Stimulated activated CD8-positive, alpha-beta memory T cell treated with anti-CD3 and anti-CD28 coated beads, Interleukin-7, amount 100 ng/mL, for 48 hours (primary cell): ENCODE measurements around the gene SPATA13.
"Not testable (repeated sequence)": the region's sequence is repeated elsewhere in the genome, so short reads cannot be mapped to it uniquely, and the experiment has no call there.

Experiments used
- DNase-seq, 2 donors: peaks; one replicate each; pipeline ENCODE4 v3.0.0-alpha.2; 2020; ENCODE audit warnings: low read depth in 1 of 2; ENCODE audit errors: extremely low read depth in 1 of 2

The SPATA13 gene

DNA sequence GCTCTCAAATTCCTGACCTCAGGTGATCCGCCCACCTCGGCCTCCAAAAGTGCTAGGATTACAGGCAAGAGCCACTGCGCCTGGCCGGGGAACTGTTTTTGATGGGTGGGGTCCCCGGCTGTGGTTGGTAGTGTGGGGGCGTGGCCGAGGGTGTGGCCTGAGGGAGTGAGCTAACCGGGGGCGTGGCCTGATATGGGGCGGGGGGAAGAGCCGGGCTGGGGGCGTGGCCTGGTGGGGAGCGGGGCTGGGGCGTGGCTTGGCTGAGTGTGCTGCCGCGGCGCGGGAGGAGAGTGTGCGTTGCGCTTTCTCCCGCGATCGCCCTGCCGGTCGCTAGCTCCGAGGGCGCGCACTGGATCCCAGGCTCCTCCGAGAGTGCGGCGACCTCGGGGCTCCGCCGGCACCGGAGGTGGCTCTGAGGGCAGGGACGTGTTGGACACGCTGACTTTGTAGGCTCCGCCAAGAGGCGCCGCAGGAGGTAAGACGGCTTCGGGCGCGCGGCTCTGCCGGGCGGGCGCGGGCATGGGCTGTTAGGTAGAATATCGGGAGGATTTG is at the start of gene SPATA13:
Gene SPATA13 (plus strand): TSS at position 263 of the 552 bp plus-strand sequence. CDS start 62,210 bp downstream, outside the sequence.
- DNase-seq = peak; percentile 81 to 82

DNA sequence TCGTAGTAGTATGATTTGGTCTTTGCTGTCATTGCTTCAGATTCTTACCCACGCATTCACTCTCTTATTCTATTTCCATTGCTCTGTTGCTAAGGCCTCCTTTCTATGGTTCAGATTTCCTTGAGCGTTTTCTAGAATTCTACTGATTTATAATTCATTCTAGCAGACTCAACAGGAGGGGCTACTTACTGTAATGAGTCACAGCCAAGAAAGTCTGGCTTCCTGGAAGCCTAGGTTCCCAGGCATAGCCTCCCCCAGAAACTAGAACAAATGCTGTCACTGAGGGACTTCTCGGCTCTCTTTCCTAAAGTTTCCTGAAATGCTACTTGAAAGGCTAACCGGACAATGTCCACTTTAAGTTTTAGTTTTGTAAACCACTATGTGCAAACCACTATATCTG is 47.7 kb upstream of the SPATA13 start:
- DNase-seq = no peak

DNA sequence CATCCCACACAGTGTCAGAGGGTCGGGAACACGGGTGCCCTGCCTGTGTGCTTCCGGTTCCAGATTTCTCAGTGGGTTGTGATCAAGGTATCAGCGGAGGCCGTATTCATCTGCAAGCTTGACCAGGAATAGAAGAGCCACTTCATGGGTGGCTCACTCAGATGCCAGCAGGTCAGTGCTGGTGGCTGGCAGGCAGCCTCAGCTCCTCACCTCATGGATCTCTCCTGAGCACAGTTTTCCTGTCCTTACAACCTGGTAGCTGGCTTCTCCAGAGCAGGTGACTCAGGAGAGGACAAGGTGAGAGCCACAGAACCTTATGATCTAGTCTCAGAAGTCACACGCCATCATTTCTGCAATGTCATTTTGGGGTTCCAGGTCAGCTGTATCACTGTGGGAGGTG is 44.8 kb upstream of the SPATA13 start:
- DNase-seq = no peak

DNA sequence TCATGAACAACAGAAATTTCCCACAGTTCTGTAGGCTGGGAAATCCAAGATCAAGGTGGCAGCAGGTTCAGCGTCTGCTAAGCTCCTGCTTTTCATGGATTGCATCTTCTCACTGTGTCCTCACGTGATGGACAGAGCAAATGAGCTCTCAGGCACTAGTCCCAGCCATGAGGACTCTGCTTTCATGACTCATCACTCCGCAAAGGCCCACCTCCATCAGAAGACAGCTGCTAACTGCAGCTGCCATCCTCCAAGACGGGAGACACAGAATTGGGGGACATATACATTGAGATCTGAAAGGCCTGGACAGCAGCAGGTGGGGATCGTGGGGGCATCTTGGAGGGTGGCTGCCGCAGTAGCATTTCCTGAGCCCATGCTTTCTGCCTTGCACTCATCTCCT is 44.4 kb upstream of the SPATA13 start:
- DNase-seq = no peak

DNA sequence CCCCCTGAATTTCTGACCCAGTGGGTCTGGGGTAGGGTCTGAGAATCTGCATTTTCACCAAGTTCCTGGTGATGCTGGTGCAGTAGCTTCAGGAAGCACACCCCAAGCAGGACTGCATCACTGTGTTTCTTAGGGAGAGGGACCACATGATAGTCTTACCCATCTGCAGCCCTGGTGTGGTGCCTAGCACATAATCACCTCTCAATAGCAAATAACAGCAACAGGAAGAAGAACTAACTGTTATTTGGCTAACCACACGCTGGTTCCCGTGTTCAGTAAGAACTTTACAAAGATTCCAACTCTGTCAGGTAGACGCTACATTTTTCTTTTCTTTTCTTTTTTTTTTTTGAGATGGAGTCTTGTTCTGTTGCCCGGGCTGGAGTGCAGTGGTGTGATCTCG is 41.9 kb upstream of the SPATA13 start:
- DNase-seq = no peak

DNA sequence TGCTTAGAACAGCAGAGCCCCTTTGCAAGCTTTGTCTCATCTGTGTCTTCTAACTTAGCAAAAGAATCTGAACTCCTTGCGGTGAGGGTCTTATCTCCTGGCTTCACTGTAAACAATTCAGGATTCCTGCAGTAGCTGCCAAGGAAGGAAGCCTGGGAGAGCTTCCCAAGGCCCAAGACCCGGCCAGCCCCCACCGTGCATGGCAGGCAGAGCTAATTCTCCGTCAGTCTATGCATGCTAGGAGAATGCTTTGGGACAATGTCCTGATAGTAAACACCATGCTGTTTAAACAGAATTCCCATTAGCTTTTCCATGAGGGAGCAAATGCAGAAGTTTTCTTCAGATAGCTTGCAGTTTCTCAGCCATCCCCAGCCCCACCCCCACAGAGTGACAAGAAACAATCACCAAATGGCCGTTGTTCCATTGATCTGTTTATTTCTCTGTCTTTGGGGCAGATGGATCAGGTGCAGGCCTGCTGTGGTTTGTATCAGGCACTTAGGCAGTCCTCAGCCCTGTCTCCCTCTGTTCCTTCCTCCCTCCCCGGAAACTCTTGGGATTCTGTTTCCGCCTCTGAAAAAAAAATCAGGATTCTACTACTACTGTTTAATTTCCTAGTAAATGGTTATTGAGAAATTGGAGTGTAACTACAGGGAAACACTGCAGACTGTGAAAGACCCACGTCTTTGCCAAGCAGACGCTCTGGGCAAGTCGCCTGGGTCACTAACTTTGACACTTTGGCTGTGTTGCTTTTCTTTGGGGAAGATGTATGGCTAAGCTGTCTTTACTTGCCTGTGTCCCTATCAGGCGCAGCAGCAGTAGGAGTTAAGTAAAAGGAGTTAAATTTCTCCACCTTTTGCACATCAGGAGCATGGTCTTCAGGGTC is 40.7 kb upstream of the SPATA13 start:
- DNase-seq = no peak

DNA sequence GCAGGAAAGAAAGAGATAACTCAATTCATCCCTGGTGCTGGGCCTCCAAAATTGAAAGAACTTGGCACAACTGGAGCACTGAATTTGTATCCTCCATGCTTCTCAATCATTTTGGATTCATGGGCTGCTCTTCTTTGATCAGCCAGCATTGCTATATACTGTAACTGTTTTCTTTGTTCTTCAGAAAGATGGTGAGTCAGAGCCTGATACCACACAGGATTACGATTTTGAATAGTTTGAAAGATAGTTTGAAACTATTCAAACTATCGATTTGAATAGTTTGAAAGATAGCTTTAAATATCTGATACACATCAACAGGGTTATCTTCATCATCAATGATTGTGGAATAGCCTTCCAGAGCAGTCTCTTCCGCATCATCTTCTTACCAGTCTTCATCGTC is 38.5 kb upstream of the SPATA13 start:
- not testable (repeated sequence) for DNase-seq

DNA sequence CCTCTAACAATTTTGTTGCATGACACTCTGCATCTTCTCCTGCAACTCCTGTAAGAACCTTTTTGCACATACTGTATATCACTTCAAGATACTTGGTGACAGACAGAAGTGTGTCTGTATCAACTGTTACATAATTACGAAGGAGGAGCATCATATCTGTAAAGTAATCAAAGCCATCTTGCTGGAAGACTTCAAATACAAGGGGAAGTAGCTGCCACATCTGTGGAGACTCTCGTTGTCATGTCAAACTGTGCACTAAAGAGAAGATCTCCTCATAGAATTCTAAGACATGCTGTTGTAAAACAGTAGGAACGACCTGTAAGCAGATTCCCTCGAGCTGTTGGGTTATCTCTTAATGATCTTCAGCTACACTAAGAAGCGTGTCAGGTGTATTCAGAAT is 38.0 kb upstream of the SPATA13 start:
- no peak for DNase-seq

DNA sequence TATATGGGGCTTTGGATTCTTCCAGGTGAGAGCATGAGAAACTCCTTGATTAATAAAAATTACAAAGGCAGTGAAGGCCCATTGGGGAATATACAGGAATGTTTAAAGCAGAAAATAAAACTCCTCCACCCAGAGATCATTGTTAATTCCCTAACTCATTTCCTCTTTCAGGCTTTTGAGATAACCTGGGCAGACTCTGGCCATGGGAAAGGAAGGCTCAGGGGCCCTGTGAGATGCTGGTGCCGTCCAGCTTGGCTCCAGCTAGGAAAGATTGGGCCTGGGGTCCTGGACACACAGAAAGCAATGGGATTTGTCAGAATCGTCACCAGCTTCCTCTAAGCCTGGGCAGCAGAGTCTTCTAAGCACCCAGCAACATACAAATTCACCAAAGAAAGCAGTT is 36.8 kb upstream of the SPATA13 start:
- DNase-seq = no peak

DNA sequence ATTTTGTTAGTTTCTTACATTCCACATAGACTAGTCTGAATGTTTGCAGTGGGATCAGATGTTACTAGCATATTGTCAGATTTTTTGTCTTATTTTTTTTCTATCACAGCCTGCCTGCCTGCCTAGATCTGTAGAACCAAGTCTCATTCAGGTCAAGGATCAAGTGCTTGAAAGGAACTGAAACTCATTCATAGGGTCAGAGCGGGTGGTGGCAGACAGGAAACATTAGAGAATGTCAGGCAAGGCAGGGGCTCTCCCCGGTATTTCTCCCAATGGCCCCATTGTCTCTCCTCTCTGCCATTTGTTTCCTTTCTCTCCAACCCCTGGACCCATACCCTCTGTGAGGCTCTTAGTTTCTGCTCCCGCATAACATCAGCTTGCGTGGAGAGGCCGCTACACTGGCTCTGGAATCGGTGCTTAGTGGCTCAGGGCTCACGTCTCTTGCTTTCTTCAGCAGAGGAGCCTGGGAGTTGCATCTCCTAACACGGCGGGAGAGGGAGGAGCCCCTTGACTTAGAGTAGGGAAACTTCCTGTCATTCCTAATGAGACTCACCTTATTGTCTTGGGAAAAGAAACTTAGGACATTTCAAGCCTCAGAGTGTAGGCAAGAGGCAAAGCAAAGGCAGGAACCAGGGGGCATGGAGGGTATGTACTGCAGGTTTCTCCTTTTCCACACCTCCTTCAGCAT is 35.6 kb upstream of the SPATA13 start:
- no peak for DNase-seq

DNA sequence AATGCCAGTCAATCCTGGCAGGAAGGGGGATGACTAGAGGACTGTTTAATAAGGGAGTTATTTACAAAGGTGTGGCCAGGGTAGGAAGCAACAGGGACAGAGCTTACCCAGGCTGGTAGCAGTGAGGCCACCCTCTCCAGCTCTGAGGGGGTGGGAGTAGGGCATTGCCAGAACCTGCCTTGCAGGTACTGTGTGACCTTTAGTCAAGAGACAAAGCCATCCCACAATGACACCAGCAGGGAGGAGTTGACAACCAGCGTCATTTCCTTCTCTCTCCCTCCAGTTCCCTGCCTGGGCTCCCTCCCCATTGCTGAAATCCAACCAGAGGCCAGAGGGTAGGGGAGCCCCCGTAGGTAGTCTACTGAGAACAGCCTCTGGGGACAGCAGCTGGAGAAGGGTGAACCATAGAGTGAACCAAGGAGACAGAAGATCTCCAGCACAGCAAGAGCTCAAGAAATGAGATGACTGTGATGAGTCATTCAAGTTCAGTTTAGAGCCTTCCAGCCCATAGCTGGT is 33.3 kb upstream of the SPATA13 start:
- peak in 1 of 2 donors; percentile 22 for DNase-seq

DNA sequence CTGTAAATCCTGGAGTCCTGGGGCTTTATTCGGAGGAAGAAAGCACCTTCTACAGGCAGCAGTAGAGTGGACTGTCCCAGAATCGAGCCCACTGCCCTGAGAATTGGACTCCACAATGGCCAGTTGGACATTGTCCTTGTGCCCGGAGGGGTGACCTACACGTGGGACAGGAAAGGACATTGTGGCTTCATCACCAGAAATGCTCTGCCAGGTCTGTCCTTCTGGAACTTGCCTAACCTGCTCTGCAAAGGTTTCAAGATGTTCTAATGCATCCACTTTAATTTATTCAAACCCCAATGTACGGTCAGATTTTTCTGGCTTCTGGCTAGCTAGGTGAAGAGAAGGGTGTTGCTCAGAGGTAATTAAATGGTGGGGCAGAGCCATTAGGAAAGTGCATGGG is 32.4 kb upstream of the SPATA13 start:
- DNase-seq = no peak

DNA sequence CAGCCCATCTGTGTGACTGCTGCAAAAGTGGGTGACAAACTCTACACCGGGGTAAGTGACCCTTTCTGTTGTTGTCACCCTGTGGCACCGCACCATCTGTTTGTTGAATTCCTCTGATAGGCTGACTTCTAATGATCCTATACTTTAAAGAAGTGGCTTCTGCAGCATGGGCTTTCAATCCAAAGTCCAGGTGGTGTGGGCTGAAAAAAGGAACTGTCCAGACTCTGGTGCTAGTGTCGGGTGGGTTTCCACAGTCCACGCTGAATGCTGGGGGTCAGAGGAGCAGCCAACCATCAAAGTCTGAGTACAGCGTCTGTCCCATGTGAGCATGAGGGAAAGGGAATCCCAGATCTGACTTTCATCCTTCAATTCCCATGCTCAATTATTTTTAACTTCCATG is 31.6 kb upstream of the SPATA13 start:
- DNase-seq = no peak

DNA sequence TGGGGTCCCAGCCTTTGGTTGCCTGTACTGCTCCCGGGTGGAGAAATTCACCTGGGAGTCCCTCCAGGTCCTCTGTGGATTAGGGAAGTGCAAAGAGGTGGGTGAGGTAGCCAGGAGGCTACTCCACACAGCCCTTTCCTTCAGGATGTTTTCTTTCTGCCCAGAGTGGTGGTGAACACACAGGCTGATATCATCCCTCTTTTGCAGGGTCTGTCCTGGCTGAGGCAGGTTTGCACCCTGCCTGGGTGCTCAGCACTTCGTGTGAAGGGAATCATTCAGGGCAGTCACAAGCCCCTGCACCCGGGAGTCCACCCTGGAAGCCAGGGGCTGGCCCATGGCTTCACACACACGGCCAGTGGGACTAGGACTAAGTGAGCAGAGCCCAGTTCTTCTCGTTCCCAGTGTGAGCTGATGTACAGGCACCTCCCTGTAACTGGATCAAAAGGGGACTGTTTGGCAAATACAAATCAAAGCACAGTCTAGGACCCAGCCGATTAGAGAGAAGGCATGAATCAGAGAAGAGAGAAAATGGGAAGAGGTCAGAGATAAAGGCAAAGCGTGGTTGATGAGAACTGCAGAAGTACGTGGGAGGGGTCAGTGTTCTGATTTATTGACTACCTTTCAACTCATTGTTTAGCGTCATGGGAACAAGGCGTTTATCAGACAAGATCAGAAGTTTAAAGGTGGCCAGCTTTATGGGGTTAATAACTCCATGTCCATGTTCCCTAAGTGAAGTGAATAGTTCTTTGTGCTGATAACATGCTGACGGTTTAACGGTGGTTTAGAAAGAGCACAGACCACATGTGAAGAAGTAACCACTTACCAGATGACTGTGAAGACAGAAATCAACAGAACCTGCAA is 30.4 kb upstream of the SPATA13 start:
- no peak for DNase-seq

DNA sequence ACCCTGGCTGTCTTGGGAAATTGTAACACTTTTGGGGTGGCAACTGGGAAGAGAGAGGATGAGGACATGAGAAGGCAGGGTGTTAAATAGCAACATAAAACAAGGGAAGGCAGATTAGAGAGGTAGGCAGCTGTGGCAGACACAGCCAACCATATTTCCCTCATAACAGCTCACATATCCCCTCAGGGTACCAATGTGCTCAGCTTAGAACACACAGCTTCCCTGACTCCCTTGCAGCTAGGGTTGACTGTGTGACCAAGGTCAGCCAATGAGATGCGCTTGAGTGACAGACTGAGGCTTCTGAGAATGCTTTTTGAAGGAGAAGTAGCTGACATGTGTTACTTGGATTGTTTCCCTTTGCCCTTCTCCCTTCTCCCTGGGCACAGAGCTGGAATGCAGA is 28.8 kb upstream of the SPATA13 start:
- DNase-seq = no peak

DNA sequence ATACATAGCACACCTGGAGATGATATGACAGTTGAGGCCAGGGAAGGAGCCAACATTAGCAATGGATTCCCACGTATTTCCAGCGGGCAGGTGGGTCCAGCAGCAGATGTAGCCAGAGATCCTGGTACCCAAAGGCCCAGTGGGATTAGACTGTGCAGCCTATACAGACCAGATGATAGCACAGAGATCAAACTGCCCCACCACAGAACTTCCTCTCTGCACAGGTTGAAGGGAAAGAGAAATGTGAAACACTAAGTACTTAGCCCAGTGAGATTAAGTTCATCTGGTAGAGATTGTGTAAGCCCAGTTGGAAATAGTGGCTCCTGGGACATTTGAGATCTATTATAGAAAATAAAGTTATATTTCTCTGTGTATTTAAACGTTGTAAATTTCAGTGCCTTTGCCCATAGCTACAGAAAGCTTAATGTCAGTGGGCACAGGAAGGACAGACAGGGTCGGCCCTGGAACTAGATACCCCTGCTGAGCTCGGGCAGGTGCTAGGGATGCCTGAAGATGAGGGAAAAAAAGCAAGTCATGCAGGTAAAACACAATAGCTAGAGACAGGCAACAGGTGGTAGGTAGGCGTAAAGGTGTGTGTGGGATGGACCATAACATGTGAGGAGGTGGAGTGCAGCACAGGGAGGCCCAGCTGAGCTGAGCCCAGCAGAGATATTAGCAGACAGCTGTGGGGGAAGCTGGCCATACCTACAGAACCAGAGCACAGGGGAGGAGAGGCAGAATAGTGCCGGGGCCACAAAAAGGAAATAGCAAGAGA is 27.3 kb upstream of the SPATA13 start:
- DNase-seq = no peak

DNA sequence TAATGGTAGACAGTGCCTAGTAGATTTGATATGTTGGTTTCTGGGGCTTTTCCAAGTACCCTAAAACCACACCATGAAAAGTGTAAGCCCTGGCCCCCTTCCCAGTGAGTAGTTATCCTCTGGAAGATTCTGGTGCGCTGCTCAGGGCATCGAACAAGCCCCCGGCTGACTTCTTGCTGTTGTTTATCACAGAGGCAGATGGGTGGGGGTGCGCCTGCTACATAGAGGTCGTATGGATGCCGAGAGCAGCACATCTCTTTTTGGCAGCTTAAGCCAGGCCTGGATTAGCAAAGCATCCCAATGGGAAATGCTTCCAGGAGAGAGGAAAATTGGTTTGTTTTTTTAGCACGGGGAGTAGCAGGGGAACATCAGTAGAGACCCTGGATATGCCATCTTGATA is 26.3 kb upstream of the SPATA13 start:
- DNase-seq = no peak

DNA sequence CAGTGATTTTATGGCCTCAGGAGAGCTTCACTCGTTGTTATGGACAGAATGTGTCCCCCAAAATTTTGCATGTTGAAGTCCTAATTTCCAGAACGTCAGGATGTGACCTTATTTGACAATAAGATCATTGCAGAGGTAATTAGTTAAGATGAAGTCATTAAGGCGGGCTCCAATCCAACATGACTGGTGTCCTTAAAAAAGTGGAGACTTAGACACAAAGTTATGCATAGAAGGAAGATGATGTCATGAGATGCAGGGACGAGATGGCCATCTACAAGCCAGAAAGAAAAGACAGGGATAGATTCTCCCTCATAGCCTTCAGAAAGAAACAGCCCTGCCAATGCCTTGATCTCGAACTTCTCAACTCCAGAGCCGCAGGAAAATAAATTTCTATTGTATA is 25.8 kb upstream of the SPATA13 start:
- DNase-seq = no peak

DNA sequence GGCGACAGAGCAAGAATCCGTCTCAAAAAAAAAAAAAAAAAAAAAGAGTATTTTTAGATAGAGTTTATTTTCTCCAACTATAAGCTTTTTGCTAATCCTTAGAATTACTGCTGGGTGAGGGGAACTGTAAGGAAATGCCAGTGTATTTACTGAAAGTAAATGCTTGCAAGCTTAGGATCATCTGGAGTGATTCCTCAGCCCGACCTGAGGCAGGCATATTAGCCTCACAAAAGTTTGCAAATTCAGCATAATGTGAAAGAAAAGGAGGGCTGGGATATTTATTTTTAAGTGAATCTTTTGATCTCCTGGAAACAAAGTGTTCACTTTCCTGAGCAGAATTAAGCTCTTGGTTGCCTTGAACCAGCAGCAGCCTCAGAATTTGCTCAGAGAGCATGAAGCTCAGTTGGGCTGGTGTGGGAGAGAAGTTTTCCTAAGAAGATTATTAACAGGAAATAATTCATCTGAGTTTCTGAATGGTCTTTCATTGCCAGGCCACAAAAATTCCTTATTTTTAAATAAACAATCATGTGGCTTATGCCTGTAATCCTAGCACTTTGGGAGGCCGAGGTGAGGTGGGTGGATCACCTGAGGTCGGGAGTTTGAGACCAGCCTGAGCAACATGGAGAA is 24.7 kb upstream of the SPATA13 start:
- no peak for DNase-seq

DNA sequence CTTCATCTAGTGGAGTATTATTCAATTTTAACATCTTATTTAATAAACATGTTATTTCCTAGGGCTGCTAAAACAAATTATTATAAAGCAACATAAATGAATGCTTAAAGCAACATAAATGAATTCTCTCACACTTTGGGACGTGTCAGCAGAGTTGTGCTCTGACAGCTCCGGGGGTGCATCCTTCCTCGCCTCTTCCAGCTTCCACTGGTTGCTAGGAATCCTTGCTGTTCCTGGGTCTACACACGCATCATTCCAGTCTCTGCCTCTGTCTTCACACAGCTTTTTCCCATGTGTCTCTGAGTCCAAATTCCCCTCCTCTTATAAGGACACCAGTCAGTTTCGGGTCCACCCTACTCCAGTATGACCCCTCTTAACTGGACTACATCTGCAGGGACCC is 21.6 kb upstream of the SPATA13 start:
- DNase-seq = no peak
